Measurements from ENCODE around the gene KAT6B. TPM values are rescaled to one million over a fixed set of nuclear protein-coding genes. Genes with fewer than 3 reads are reported as not detected.

The KAT6B gene
- polyA plus RNA-seq, 1 donor from 2014 or later = 11.5 TPM

- Histone ChIP-seq H2AFZ (ENCODE audit: low read depth, low read length) (no peak overlapping the region), H3K36me3 (ENCODE audit: insufficient read depth, low read length) (no peaks in the 10 kb centered on the region), H3K9me3 (ENCODE audit: low read length) (no peaks in the 10 kb centered on the region), H3K9me2 (ENCODE audit: insufficient read depth, low read length) (no peaks in the 10 kb centered on the region), H3K79me2 (replicated peaks; ENCODE audit: insufficient read depth, low read length) (peaks cover 63% of the 10 kb centered on the region), H3K9ac (ENCODE audit: low read length) (no peak overlapping the region), H3K4me3 (ENCODE audit: low read length) (no peak overlapping the region), H4K20me1 (ENCODE audit: insufficient read depth) (no peaks in the 10 kb centered on the region), H3K27ac (ENCODE audit: low read length) (no peak overlapping the region), H3F3A (ENCODE audit: insufficient read depth, low read length, poor library complexity, severe bottlenecking) (no peaks in the 10 kb centered on the region), H3K27me3 (ENCODE audit: insufficient read depth, low read depth, low read length) (no peaks in the 10 kb centered on the region), H3K4me2 (ENCODE audit: low read length) (no peak overlapping the region)
- no peak for TF ChIP-seq EP300 (conservative IDR thresholded peaks at IDR 0.05; ENCODE audit: poor library complexity, severe bottlenecking)
- no peak for TF ChIP-seq EZH2 (IDR thresholded peaks at IDR 0.05; ENCODE audit: borderline replicate concordance, insufficient read depth, low read length, poor library complexity, severe bottlenecking)
- no peak for TF ChIP-seq MXI1 (conservative IDR thresholded peaks at IDR 0.05; ENCODE audit: poor library complexity, severe bottlenecking)
- no peak for TF ChIP-seq POLR2AphosphoS5 (IDR thresholded peaks at IDR 0.05)
- no peak for TF ChIP-seq REST (IDR thresholded peaks at IDR 0.05; ENCODE audit: borderline replicate concordance)
- no peak for TF ChIP-seq RAD21 (conservative IDR thresholded peaks at IDR 0.05)
- no peak for TF ChIP-seq SMC3 (conservative IDR thresholded peaks at IDR 0.05; ENCODE audit: poor library complexity)
- no peak for TF ChIP-seq TAF1 (IDR thresholded peaks at IDR 0.05; ENCODE audit: low read depth)
- TF ChIP-seq CTCF (IDR thresholded peaks at IDR 0.05; ENCODE audit: poor library complexity, severe bottlenecking) = no peak
Observed at GRCh38 chr10:74870191-74870590, 43.8 kb downstream of the KAT6B start.

GRCh38 chr10:74871595-74872382 lies 45.4 kb downstream of the KAT6B start:
- Histone ChIP-seq H3F3A (ENCODE audit: insufficient read depth, low read length, poor library complexity, severe bottlenecking) (no peaks in the 10 kb centered on the region), H4K20me1 (ENCODE audit: insufficient read depth) (no peaks in the 10 kb centered on the region), H2AFZ (ENCODE audit: low read depth, low read length) (no peak overlapping the region), H3K9me2 (ENCODE audit: insufficient read depth, low read length) (no peaks in the 10 kb centered on the region), H3K4me2 (ENCODE audit: low read length) (no peak overlapping the region), H3K36me3 (ENCODE audit: insufficient read depth, low read length) (no peaks in the 10 kb centered on the region), H3K9me3 (ENCODE audit: low read length) (no peaks in the 10 kb centered on the region), H3K27me3 (ENCODE audit: insufficient read depth, low read depth, low read length) (no peaks in the 10 kb centered on the region), H3K9ac (ENCODE audit: low read length) (no peak overlapping the region), H3K79me2 (replicated peaks; ENCODE audit: insufficient read depth, low read length) (peaks cover 48% of the 10 kb centered on the region), H3K4me3 (ENCODE audit: low read length) (no peak overlapping the region), H3K27ac (ENCODE audit: low read length) (no peak overlapping the region)
- no peak for TF ChIP-seq CTCF (IDR thresholded peaks at IDR 0.05; ENCODE audit: poor library complexity, severe bottlenecking)
- TF ChIP-seq TAF1 (IDR thresholded peaks at IDR 0.05; ENCODE audit: low read depth) = no peak
- no peak for TF ChIP-seq REST (IDR thresholded peaks at IDR 0.05; ENCODE audit: borderline replicate concordance)
- TF ChIP-seq POLR2AphosphoS5 (IDR thresholded peaks at IDR 0.05) = no peak
- no peak for TF ChIP-seq RAD21 (conservative IDR thresholded peaks at IDR 0.05)
- TF ChIP-seq SMC3 (conservative IDR thresholded peaks at IDR 0.05; ENCODE audit: poor library complexity) = no peak
- TF ChIP-seq EZH2 (IDR thresholded peaks at IDR 0.05; ENCODE audit: borderline replicate concordance, insufficient read depth, low read length, poor library complexity, severe bottlenecking) = no peak
- TF ChIP-seq MXI1 (conservative IDR thresholded peaks at IDR 0.05; ENCODE audit: poor library complexity, severe bottlenecking) = no peak
- TF ChIP-seq EP300 (conservative IDR thresholded peaks at IDR 0.05; ENCODE audit: poor library complexity, severe bottlenecking) = no peak
